Hematopoietic multipotent progenitor cell treated with erythropoietin and hydrocortisone succinate and interleukin-3 and kit ligand, for 8 days (in vitro differentiated cells): Measurements from ENCODE around the gene ABAT.
A peak's percentile ranks its signal among the peaks of the same experiment; 100 is the strongest.
"Not testable (repeated sequence)": the region's sequence is repeated elsewhere in the genome, so short reads cannot be mapped to it uniquely, and the experiment has no call there.

Source experiments
- DNase-seq: peaks from one replicate; pipeline ENCODE4 v3.0.0-alpha.2; 2015

Gene ABAT

GRCh38 chr16:8751481-8752311 is 77.3 kb downstream of the ABAT start:
- DNase-seq = no peak

GRCh38 chr16:8752706-8753105 is 78.3 kb downstream of the ABAT start:
- DNase-seq = no peak

GRCh38 chr16:8753416-8754054 is 79.1 kb downstream of the ABAT start:
- DNase-seq = no peak

GRCh38 chr16:8756755-8757154 is 82.3 kb downstream of the ABAT start:
- DNase-seq = no peak

- no peak for DNase-seq
Measured at GRCh38 chr16:8758022-8758421, 83.6 kb downstream of the ABAT start.

- no peak for DNase-seq
Measured at GRCh38 chr16:8760021-8760420, 85.6 kb downstream of the ABAT start.

GRCh38 chr16:8761078-8761477 is 86.7 kb downstream of the ABAT start:
- DNase-seq = no peak

- no peak for DNase-seq
Measured at GRCh38 chr16:8762254-8762653, 87.8 kb downstream of the ABAT start.

GRCh38 chr16:8763083-8763482 is 88.7 kb downstream of the ABAT start:
- DNase-seq = no peak

GRCh38 chr16:8763899-8764298 is 89.5 kb downstream of the ABAT start:
- no peak for DNase-seq

GRCh38 chr16:8764525-8765250 is 90.3 kb downstream of the ABAT start:
- DNase-seq = no peak

- no peak for DNase-seq
Measured at GRCh38 chr16:8767176-8767575, 92.8 kb downstream of the ABAT start.

GRCh38 chr16:8768283-8768682 is 93.9 kb downstream of the ABAT start:
- no peak for DNase-seq

- no peak for DNase-seq
Measured at GRCh38 chr16:8768692-8769091, 94.3 kb downstream of the ABAT start.

GRCh38 chr16:8773537-8773936 is 99.1 kb downstream of the ABAT start:
- DNase-seq = no peak

- no peak for DNase-seq
Measured at GRCh38 chr16:8774208-8774607, 99.8 kb downstream of the ABAT start.

GRCh38 chr16:8775359-8775758 is 100.9 kb downstream of the ABAT start:
- DNase-seq = no peak

- peak; percentile 23 for DNase-seq
Measured at GRCh38 chr16:8776129-8776584, 101.7 kb downstream of the ABAT start.

GRCh38 chr16:8777217-8777616 is 102.8 kb downstream of the ABAT start:
- no peak for DNase-seq

GRCh38 chr16:8781797-8782196 is 107.4 kb downstream of the ABAT start:
- DNase-seq = no peak

GRCh38 chr16:8782673-8783072 is 108.3 kb downstream of the ABAT start:
- DNase-seq = no peak

GRCh38 chr16:8785408-8785807 is 111.0 kb downstream of the ABAT start:
- DNase-seq = no peak

- not testable (repeated sequence) for DNase-seq
Measured at GRCh38 chr16:8786316-8786715, 111.9 kb downstream of the ABAT start.
